SK-N-SH (cell line): Measurements from ENCODE around the gene TRPM3. TPM values are rescaled to one million over a fixed set of nuclear protein-coding genes. Genes with fewer than 3 reads are reported as not detected.

ENCODE experiments used
- CTCF ChIA-PET: fragments of 300-600, 350-600 bp; formaldehyde crosslinking; extraction: SDS; loops from one replicate; lab custom pipeline; 2021; lab: Yijun Ruan, JAX
- POLR2A ChIA-PET: fragments of 350-600 bp; sonication (Branson Sonifier 250); formaldehyde crosslinking; extraction: SDS; loops from one replicate; lab custom pipeline; 2020; ENCODE audit warnings: antibody characterized with exemption, inconsistent platforms; lab: Yijun Ruan, JAX
- DNase-seq: peaks from one replicate; pipeline ENCODE4 v3.0.0; 2012
- H2AFZ ChIP-seq: fragments of 200-600 bp; sonication (generic); 2 replicates; pipeline ENCODE4 v1.8.1; 2016; ENCODE audit warnings: antibody characterized with exemption, mild to moderate bottlenecking, low read depth
- H3F3A ChIP-seq: fragments of 200-600 bp; sonication (generic); replicated peaks from 2 replicates; pipeline ENCODE3; 2016; ENCODE audit warnings: antibody characterized with exemption, mild to moderate bottlenecking; ENCODE audit not compliant: insufficient read depth
- H3K27ac ChIP-seq, 2 experiments: fragments of 200-500 bp in 1 of 2; fragments of 200-600 bp in 1 of 2; sonication (Bioruptor generic) in 1 of 2; sonication (generic), shearing (Covaris generic) in 1 of 2; 2 replicates each; pipeline versions ENCODE4 v1.5.1 to v1.6.1; 2014 to 2016; ENCODE audit warnings: low read depth in 2 of 2, inconsistent platforms in 1 of 2, low read length in 1 of 2, mild to moderate bottlenecking in 1 of 2, mixed read lengths in 1 of 2
- H3K27me3 ChIP-seq: fragments of 200-600 bp; sonication (generic), shearing (Covaris generic); 2 replicates; pipeline ENCODE4 v1.6.1; 2016; ENCODE audit warnings: mixed run types; ENCODE audit not compliant: insufficient read depth
- H3K36me3 ChIP-seq, 2 experiments: fragments of 200-500 bp in 1 of 2; fragments of 200-600 bp in 1 of 2; sonication (Bioruptor generic) in 1 of 2; sonication (generic) in 1 of 2; replicated peaks in 1 of 2; 2 replicates each; pipeline versions ENCODE3 to v1.5.1; 2014 to 2016; ENCODE audit warnings: low read length in 1 of 2, mild to moderate bottlenecking in 1 of 2; ENCODE audit not compliant: insufficient read depth in 2 of 2, control insufficient read depth in 1 of 2
- H3K4me1 ChIP-seq, 2 experiments: fragments of 200-500 bp in 1 of 2; fragments of 200-600 bp in 1 of 2; sonication (Bioruptor generic) in 1 of 2; sonication (generic), shearing (Covaris generic) in 1 of 2; 2 replicates each; pipeline versions ENCODE4 v1.5.1 to v1.6.1; 2014 to 2016; ENCODE audit warnings: low read depth in 1 of 2, low read length in 1 of 2, mixed run types in 1 of 2; ENCODE audit not compliant: insufficient read depth in 2 of 2, control insufficient read depth in 1 of 2
- H3K4me2 ChIP-seq: fragments of 200-600 bp; sonication (generic), shearing (Covaris generic); 2 replicates; pipeline ENCODE4 v1.6.1; 2017; ENCODE audit warnings: mixed run types
- H3K4me3 ChIP-seq, 2 experiments: fragments of 200-500 bp in 1 of 2; fragments of 200-600 bp in 1 of 2; sonication (Bioruptor generic) in 1 of 2; sonication (generic), shearing (Covaris generic) in 1 of 2; 2 replicates each; pipeline versions ENCODE4 v1.5.1 to v1.8.1; 2014 to 2016; ENCODE audit warnings: low read depth in 2 of 2, inconsistent platforms in 1 of 2, low read length in 1 of 2, mild to moderate bottlenecking in 1 of 2, mixed read lengths in 1 of 2, moderate library complexity in 1 of 2
- H3K79me2 ChIP-seq: fragments of 200-600 bp; sonication (generic); 2 replicates; pipeline ENCODE4 v1.8.1; 2017; ENCODE audit warnings: mild to moderate bottlenecking; ENCODE audit not compliant: insufficient read depth
- H3K9ac ChIP-seq: fragments of 200-600 bp; sonication (generic); 2 replicates; pipeline ENCODE4 v1.6.1; 2017; ENCODE audit warnings: mixed run types
- H3K9me2 ChIP-seq: fragments of 200-600 bp; sonication (generic); 2 replicates; pipeline ENCODE4 v1.6.1; 2017; ENCODE audit warnings: mixed run types
- H3K9me3 ChIP-seq: fragments of 200-600 bp; sonication (generic); 2 replicates; pipeline ENCODE4 v1.6.1; 2017; ENCODE audit warnings: mixed run types, mild to moderate bottlenecking, moderate library complexity
- H4K20me1 ChIP-seq: fragments of 200-600 bp; sonication (generic); 2 replicates; pipeline ENCODE4 v1.6.1; 2017; ENCODE audit warnings: mild to moderate bottlenecking, mixed run types; ENCODE audit not compliant: insufficient read depth
- EP300 ChIP-seq, 2 experiments: IDR thresholded peaks; 2 replicates each; pipeline versions ENCODE4 v1.4.0 to v1.6.1; 2012; ENCODE audit warnings: borderline replicate concordance in 1 of 2, low read depth in 1 of 2, low read length in 1 of 2
- FOSL2 ChIP-seq: IDR thresholded peaks from 2 replicates; pipeline ENCODE4 v1.4.0; 2012; ENCODE audit warnings: low read depth, mild to moderate bottlenecking, moderate library complexity, borderline replicate concordance
- FOXJ3 ChIP-seq: sonication (generic); formaldehyde crosslinking; IDR thresholded peaks from 2 replicates; pipeline ENCODE4 v1.5.1; 2020; ENCODE audit warnings: mild to moderate bottlenecking, missing genetic modification reagents
- MEF2A ChIP-seq: IDR thresholded peaks from 2 replicates; pipeline ENCODE4 v1.4.0; 2012; ENCODE audit warnings: low read depth, borderline replicate concordance
- MXI1 ChIP-seq: IDR thresholded peaks from 2 replicates; pipeline ENCODE4 v1.6.1; 2012; ENCODE audit warnings: mild to moderate bottlenecking, low read depth, low read length, improper control_type of control experiment
- NFIC ChIP-seq: IDR thresholded peaks from 2 replicates; pipeline ENCODE4 v1.4.0; 2012; ENCODE audit warnings: borderline replicate concordance
- POLR2AphosphoS5 ChIP-seq: IDR thresholded peaks from 2 replicates; pipeline ENCODE4 v1.6.1; 2012; ENCODE audit warnings: low read depth, low read length
- RAD21 ChIP-seq: IDR thresholded peaks from 2 replicates; pipeline ENCODE4 v1.6.1; 2012; ENCODE audit warnings: mild to moderate bottlenecking, low read length
- RCOR1 ChIP-seq: fragments of 150-350 bp; IDR thresholded peaks from 2 replicates; pipeline ENCODE4 v1.6.1; 2017; ENCODE audit warnings: antibody characterized with exemption, low read length
- RXRA ChIP-seq: IDR thresholded peaks from 2 replicates; pipeline ENCODE4 v1.4.0; 2012; ENCODE audit warnings: low read depth, mild to moderate bottlenecking, borderline replicate concordance
- SMC3 ChIP-seq: IDR thresholded peaks from 2 replicates; pipeline ENCODE4 v1.6.1; 2012; ENCODE audit warnings: low read depth, low read length, improper control_type of control experiment
- TCF12 ChIP-seq: IDR thresholded peaks from 2 replicates; pipeline ENCODE4 v1.4.0; 2012
- TEAD4 ChIP-seq: IDR thresholded peaks from 2 replicates; pipeline ENCODE4 v1.4.0; 2012; ENCODE audit warnings: mild to moderate bottlenecking, borderline replicate concordance; ENCODE audit not compliant: insufficient read depth
- WGBS: methylation state at CpG from one replicate; pipeline ENCODE4 v1.1.6; 2017; ENCODE audit warnings: low lambda C conversion rate; 5-methylcytosine and 5-hydroxymethylcytosine counted together
- polyA plus RNA-seq, 3 experiments: library from polyadenylated mRNA; depleted of rRNA; stranded (reverse); fragments of >200 nt; gene quantifications; 2 replicates each; pipeline ENCODE4 v1.2.3, GENCODE V29; 2012
- TF ChIP-seq, protein P1 (sequence below): IDR thresholded peaks from 2 replicates; pipeline ENCODE4 v1.6.1; 2012; ENCODE audit warnings: mild to moderate bottlenecking, low read depth, low read length, moderate library complexity
- TF ChIP-seq, protein P2 (sequence below): fragments of 200-600 bp; sonication (generic); IDR thresholded peaks from 2 replicates; pipeline ENCODE4 v1.6.1; 2017; ENCODE audit warnings: antibody characterized with exemption, mild to moderate bottlenecking, moderate library complexity
- TF ChIP-seq, protein P3 (sequence below): IDR thresholded peaks from 2 replicates; pipeline ENCODE4; 2012
- TF ChIP-seq, protein P4 (sequence below): IDR thresholded peaks from 2 replicates; pipeline ENCODE4 v1.4.0; 2012; ENCODE audit warnings: low read depth, borderline replicate concordance
- TF ChIP-seq, protein P5 (sequence below): fragments of 150-350 bp; IDR thresholded peaks from 2 replicates; pipeline ENCODE4 v1.6.1; 2016; ENCODE audit warnings: mild to moderate bottlenecking, low read depth, low read length
- TF ChIP-seq, protein P6 (sequence below): IDR thresholded peaks from 2 replicates; pipeline ENCODE4 v1.4.0; 2012; ENCODE audit warnings: low read depth

Gene TRPM3
- polyA plus RNA-seq, 1 of the 3 experiments (the other 2 are of a cell fraction), result not detected

DNA sequence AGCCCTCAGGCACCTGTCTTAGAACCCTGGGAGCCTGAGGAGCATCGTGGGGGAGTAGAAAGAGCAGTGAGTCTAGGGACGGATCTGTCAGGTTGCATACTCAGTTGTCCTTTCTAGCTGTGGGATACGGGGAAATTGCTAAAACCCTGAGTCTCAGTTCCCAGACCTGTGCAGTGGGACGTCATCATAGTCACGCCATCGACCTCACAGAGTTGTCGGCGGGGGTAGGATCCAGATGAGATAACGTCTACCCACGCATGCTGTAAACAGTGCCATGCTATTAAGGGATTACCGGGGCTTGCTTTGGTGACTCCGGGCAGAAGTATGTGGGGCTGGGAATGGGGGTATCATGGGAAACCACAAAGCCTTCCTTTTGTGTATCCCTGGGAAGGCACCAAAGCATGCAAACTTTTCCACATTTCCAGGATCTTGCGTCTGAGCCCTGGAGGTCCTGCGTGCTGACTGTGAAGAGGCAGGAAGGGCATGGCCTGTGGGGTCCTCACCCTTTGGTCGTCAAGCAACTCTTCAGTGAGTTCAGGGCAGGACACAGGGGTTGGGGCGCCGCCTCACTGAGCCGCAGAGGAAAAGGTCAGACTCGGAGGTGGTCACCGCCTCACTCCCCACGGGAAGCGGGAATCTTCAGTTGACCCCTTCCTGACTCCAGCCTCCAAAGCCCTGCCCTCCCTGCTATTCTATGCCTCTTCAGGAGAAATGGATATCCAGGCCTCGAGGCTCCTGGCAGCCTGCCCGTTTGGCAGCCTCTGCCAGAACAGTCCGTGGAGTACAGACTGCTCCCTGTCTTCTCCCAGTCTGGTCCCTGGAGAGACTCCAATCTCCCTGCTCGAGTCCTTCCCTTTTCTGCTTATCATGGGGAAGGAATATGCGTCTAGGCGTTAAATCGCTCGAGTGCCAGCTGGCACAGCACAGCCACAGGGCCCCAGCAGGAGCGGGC lies 520.1 kb downstream of the TRPM3 start:
- TF ChIP-seq SMC3, result peak; percentile 26; the same call in 1 of the 2 replicates
- TF ChIP-seq FOXJ3 (CRISPR knock-in tag), result 0 out of 2 replicates have a peak, but pooled peaks have one; percentile 58
- 0 out of 2 replicates have a peak, but pooled peaks have one; percentile 33 for TF ChIP-seq MXI1
- TF ChIP-seq NFIC, result peak; percentile 97
- TF ChIP-seq RAD21, result peak; percentile 35
- peak; percentile 73 for TF ChIP-seq RXRA
- TF ChIP-seq FOSL2, result peak; percentile 20; the same call in 1 of the 2 replicates
- TF ChIP-seq RCOR1, result 0 out of 2 replicates have a peak, but pooled peaks have one; percentile 57
- TF ChIP-seq, protein P1, sequence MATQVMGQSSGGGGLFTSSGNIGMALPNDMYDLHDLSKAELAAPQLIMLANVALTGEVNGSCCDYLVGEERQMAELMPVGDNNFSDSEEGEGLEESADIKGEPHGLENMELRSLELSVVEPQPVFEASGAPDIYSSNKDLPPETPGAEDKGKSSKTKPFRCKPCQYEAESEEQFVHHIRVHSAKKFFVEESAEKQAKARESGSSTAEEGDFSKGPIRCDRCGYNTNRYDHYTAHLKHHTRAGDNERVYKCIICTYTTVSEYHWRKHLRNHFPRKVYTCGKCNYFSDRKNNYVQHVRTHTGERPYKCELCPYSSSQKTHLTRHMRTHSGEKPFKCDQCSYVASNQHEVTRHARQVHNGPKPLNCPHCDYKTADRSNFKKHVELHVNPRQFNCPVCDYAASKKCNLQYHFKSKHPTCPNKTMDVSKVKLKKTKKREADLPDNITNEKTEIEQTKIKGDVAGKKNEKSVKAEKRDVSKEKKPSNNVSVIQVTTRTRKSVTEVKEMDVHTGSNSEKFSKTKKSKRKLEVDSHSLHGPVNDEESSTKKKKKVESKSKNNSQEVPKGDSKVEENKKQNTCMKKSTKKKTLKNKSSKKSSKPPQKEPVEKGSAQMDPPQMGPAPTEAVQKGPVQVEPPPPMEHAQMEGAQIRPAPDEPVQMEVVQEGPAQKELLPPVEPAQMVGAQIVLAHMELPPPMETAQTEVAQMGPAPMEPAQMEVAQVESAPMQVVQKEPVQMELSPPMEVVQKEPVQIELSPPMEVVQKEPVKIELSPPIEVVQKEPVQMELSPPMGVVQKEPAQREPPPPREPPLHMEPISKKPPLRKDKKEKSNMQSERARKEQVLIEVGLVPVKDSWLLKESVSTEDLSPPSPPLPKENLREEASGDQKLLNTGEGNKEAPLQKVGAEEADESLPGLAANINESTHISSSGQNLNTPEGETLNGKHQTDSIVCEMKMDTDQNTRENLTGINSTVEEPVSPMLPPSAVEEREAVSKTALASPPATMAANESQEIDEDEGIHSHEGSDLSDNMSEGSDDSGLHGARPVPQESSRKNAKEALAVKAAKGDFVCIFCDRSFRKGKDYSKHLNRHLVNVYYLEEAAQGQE, result no peak
- peak; percentile 38; the same call in 1 of the 2 replicates for TF ChIP-seq POLR2AphosphoS5
- no peak for TF ChIP-seq MEF2A
- TF ChIP-seq, protein P2, sequence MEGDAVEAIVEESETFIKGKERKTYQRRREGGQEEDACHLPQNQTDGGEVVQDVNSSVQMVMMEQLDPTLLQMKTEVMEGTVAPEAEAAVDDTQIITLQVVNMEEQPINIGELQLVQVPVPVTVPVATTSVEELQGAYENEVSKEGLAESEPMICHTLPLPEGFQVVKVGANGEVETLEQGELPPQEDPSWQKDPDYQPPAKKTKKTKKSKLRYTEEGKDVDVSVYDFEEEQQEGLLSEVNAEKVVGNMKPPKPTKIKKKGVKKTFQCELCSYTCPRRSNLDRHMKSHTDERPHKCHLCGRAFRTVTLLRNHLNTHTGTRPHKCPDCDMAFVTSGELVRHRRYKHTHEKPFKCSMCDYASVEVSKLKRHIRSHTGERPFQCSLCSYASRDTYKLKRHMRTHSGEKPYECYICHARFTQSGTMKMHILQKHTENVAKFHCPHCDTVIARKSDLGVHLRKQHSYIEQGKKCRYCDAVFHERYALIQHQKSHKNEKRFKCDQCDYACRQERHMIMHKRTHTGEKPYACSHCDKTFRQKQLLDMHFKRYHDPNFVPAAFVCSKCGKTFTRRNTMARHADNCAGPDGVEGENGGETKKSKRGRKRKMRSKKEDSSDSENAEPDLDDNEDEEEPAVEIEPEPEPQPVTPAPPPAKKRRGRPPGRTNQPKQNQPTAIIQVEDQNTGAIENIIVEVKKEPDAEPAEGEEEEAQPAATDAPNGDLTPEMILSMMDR, result no peak
- 0 out of 2 replicates have a peak, but pooled peaks have one; percentile 6 for TF ChIP-seq TEAD4
- peak; percentile 58 for TF ChIP-seq TCF12
- TF ChIP-seq, protein P3, sequence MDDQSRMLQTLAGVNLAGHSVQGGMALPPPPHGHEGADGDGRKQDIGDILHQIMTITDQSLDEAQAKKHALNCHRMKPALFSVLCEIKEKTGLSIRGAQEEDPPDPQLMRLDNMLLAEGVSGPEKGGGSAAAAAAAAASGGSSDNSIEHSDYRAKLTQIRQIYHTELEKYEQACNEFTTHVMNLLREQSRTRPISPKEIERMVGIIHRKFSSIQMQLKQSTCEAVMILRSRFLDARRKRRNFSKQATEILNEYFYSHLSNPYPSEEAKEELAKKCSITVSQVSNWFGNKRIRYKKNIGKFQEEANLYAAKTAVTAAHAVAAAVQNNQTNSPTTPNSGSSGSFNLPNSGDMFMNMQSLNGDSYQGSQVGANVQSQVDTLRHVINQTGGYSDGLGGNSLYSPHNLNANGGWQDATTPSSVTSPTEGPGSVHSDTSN, result peak; percentile 18; the same call in 1 of the 2 replicates
- TF ChIP-seq, protein P4, sequence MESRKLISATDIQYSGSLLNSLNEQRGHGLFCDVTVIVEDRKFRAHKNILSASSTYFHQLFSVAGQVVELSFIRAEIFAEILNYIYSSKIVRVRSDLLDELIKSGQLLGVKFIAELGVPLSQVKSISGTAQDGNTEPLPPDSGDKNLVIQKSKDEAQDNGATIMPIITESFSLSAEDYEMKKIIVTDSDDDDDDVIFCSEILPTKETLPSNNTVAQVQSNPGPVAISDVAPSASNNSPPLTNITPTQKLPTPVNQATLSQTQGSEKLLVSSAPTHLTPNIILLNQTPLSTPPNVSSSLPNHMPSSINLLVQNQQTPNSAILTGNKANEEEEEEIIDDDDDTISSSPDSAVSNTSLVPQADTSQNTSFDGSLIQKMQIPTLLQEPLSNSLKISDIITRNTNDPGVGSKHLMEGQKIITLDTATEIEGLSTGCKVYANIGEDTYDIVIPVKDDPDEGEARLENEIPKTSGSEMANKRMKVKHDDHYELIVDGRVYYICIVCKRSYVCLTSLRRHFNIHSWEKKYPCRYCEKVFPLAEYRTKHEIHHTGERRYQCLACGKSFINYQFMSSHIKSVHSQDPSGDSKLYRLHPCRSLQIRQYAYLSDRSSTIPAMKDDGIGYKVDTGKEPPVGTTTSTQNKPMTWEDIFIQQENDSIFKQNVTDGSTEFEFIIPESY, result no peak
- TF ChIP-seq, protein P5, sequence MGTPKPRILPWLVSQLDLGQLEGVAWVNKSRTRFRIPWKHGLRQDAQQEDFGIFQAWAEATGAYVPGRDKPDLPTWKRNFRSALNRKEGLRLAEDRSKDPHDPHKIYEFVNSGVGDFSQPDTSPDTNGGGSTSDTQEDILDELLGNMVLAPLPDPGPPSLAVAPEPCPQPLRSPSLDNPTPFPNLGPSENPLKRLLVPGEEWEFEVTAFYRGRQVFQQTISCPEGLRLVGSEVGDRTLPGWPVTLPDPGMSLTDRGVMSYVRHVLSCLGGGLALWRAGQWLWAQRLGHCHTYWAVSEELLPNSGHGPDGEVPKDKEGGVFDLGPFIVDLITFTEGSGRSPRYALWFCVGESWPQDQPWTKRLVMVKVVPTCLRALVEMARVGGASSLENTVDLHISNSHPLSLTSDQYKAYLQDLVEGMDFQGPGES, result no peak
- peak in 1 of 2 experiments; percentile 34; a peak in 1 of 4 replicates for TF ChIP-seq EP300 (IDR thresholded peaks at IDR 0.05; ENCODE audit: borderline replicate concordance in 1 of 2, low read depth in 1 of 2, low read length in 1 of 2)
- TF ChIP-seq, protein P6, sequence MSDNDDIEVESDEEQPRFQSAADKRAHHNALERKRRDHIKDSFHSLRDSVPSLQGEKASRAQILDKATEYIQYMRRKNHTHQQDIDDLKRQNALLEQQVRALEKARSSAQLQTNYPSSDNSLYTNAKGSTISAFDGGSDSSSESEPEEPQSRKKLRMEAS, result peak; percentile 38; the same call in 1 of the 2 replicates
- H3K27ac ChIP-seq, result peak overlapping the region; percentile 65 to 90; a peak in 3 of 4 replicates
- peak; percentile 70 for DNase-seq
- no peaks in the 10 kb centered on the region for H3K79me2 ChIP-seq
- H3K9me3 ChIP-seq, result no peaks in the 10 kb centered on the region
- peak overlapping the region; percentile 61; the same call in 1 of the 2 replicates for H3K9ac ChIP-seq
- H3K9me2 ChIP-seq, result no peaks in the 10 kb centered on the region
- no peaks in the 10 kb centered on the region for H4K20me1 ChIP-seq
- peak overlapping the region; percentile 88; the same call in 1 of the 2 replicates for H2AFZ ChIP-seq
- H3K4me3 ChIP-seq, result peak overlapping the region in 1 of 2 experiments; percentile 40; a peak in 3 of 4 replicates
- H3K36me3 ChIP-seq, result no peaks in the 10 kb centered on the region
- CTCF ChIA-PET, result interaction anchor here (0.6 to 4.0 kb wide), 25 partner anchors 8 to 630 kb away, joined by 3 to 69 read pairs (median 6); no protein-coding TSS in a partner anchor
- WGBS, result 49% methylated on average over 23 of the region's 31 CpGs
- H3K4me1 ChIP-seq, result peaks cover 15 to 19% of the 10 kb centered on the region in 2 experiments
- H3F3A ChIP-seq, result no peaks in the 10 kb centered on the region
- POLR2A ChIA-PET, result interaction anchor here (1.4 to 1.9 kb wide), 3 partner anchors 180 to 183 kb away, joined by 5 to 20 read pairs (median 7); no protein-coding TSS in a partner anchor
- peak overlapping the region; percentile 71 for H3K4me2 ChIP-seq
- H3K27me3 ChIP-seq, result no peaks in the 10 kb centered on the region
